T-helper 9 cell (primary cell): Measurements from ENCODE around the gene PRKCD.

Experiments used
- DNase-seq: peaks from one replicate; pipeline ENCODE4 v3.0.0-alpha.2; 2020

Gene PRKCD

DNA sequence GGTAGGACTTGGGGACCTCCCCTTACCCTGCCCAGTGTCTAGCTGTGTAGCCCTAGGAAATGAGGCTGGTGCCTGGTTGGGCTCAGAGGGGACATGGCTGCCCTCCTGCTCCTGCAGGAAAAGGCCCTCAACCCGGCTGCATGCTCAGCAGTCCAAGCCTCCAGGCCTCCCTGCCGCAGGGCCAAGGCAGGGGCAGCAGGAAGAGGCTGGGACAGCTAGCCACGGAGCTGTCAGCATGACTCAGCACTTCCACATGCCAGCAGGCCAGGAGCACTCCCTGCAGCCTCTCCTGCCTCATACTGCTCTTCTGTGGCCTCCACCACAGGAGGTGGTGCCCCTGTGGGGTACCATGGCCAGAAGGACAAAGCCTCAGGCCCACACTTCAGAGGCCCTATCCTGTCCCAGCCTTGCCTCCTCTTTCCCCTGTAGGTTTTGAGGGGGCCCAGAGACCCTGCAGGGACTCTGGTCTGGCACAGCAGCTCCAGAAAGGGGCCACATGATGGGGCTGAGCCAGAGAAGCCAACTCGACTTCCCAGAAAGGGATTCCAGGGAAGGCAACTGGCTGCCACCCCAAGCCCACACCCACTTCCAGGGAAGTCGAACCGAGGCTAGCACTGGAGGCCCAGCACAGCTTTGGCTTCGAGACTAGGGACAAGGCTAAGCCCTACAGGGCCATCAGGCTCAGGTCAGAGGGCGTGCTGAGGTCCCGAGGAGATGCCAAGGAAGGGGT is 75.3 kb downstream of the PRKCD start:
- no peak for DNase-seq

DNA sequence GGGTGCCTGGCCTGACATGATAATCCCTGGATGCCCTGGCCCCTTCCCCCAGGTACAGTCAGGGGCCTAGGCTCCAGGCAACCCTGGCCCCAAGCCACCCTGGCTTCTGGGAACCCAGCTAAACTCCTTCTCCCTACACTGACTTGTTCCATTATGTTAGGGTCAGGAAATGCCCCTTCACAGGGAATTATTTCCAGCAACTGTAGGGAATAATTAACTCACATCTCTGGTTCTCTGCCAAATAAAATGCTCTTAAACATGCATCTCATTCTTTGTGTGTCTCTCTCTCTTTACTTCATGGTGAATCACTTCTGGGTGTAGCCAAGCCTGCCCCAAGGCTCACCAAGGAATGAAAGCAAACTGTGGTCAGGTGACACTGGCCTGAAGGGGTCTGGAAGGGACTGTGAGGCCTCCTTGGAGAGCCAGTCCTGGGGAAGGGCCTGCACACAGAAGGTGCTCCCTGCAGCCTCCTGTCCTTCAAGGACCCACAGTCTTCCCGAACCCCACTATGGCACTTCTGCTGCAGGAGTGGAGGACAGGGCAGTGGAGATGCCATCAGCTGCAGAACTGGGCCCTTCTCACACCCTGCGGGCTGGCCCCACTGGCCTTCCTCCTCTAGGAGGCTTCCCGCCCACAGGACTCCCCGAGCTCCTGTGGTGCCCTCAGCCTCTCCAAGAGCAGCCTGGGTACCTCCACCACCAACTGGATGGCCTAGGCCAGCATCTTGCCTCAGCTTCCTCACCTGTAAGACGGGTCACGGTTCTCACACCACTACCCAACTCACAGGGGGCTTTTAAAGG is 77.2 kb downstream of the PRKCD start:
- no peak for DNase-seq

DNA sequence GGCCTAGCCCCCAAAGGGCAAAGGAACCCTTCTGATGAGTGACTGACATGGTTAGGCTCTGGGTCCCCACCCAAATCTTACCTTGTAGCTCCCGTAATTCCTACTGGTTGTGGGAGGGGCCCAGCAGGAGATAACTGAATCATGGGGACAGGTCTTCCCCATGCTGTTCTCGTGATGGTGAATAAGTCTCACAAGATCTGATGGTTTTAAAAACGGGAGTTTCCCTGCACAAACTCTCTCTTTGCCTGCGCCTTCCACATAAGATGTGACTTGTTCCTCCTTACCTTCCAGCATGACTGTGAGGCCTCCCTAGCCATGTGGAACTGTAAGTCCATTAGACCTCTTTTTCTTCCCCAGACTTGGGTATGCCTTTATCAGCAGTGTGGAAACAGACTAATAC is 77.9 kb downstream of the PRKCD start:
- DNase-seq = no peak

DNA sequence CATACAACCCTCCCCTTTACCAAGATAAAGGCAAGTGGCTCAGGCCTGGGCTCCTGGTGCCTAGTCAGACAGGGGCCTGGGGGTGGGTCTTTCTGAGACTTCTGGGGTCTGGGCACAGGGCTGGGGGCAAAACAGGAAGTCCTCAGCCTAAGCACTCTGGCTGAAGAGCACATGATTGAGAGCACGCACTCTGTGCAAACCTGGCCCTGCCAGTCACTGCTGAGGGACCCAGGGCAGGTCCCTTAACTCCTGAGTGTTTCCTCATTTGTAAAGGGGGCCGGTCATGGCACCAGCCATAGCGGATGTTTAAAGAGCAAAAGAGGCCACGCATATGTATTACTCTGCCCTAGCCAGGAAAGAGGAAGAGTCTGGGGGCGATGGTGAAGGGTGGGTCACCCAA is 78.8 kb downstream of the PRKCD start:
- DNase-seq = no peak

DNA sequence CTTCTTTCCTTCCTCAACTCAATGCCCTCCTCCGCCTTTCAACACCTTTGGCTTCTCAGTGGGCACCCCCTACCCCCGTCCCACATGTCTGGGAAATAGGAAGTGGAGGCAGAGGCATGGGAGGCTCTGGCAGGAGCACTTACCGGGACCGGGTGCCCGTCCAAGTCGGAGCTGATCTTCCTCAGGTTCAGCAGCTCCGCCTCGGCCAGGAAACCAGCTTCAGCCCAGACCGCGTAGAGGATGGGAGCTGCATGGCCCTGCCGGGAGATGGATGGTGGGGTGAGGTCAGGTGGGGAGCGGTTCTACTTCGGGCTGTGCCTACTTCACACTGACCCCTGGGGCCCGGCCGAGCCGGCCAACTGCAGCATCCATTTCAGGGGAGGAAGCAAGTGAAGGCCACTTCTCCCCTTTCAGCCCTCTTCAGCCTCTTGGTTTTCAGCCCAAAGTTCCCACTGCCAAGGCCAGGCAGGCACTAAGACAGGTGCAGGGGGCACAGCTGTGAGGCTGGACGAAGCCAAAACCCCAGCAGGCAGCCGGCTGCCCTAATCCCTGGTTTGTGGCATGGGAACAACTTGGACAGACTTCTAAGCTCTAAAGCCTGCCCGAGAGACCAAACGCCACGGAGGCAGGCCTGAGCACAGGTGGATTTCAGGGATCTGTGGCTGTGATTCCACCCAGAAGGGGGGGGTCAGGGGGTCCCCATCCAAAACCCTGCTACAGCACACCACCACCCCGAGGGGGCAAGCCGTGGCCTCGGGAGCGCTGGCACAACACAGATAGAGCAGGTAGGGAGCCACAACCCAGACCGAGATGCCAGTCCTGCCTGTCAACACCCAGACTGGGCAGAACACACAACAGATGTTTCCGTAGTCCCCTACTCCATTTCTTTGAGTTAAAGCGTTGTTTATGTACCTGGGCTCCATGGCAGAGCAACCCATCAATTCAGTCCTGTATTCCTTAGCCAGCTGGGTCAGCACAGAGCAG is 80.3 kb downstream of the PRKCD start:
- DNase-seq = no peak

DNA sequence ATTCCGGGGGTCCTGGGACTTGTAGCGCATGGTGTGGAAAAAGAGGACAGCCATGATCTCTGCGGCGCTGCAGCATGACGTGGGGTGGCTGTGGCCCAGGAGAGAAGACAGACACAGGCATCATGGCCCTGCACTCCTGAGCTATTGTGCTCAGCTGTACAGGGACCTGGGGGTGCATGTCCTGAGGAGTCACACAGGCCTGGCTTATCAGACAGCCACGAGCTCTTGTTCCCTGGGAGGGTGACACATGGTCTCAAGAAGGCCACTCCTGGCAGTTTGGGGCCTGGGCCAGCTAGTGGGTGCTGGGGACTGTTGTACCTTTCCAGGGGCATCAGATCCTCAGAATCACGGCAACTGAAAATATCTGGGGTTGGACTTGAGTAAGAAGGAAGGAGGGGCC is 81.1 kb downstream of the PRKCD start:
- no peak for DNase-seq
